WTC11 (cell line): ENCODE results near the gene RHOT2. TPM values are rescaled to one million over a fixed set of nuclear protein-coding genes. Genes with fewer than 3 reads are reported as not detected.

Experiments
- ATAC-seq: fragments of 200-7000 bp; cut with Tn5 transposase; 2 replicates; pipeline ENCODE4 v1.10.0; 2021; ENCODE audit warnings: mild to moderate bottlenecking, moderate library complexity
- CTCF ChIA-PET: fragments of 300-600 bp; sonication (Branson Sonifier 250); formaldehyde crosslinking; loops from one replicate; lab custom pipeline; 2021; ENCODE audit warnings: antibody characterized with exemption; lab: Charles Lee
- POLR2A ChIA-PET: fragments of 350-600 bp; sonication (Branson Sonifier 250); formaldehyde crosslinking; loops from one replicate; lab custom pipeline; 2021; ENCODE audit warnings: antibody characterized with exemption; lab: Charles Lee
- DNase-seq: peaks from one replicate; pipeline ENCODE4 v3.0.0; 2021; ENCODE audit warnings: low spot score
- H3K27ac Mint-ChIP-seq: 2 replicates; pipeline ENCODE4 v1.8.0; 2021; ENCODE audit warnings: mixed read lengths
- H3K27me3 Mint-ChIP-seq: 2 replicates; pipeline ENCODE4 v1.8.0; 2021; ENCODE audit warnings: low read depth, mild to moderate bottlenecking, moderate library complexity, mixed read lengths
- H3K36me3 Mint-ChIP-seq: 2 replicates; pipeline ENCODE4 v1.8.0; 2021; ENCODE audit warnings: mixed read lengths
- H3K4me1 Mint-ChIP-seq: 2 replicates; pipeline ENCODE4 v1.8.0; 2022; ENCODE audit warnings: mixed read lengths
- H3K4me3 Mint-ChIP-seq: 2 replicates; pipeline ENCODE4 v1.8.0; 2021; ENCODE audit warnings: mild to moderate bottlenecking, moderate library complexity, mixed read lengths
- H3K9me3 Mint-ChIP-seq: 2 replicates; pipeline ENCODE4 v1.8.0; 2021; ENCODE audit warnings: mixed read lengths
- AR ChIP-seq: fragments of 250-450 bp; sonication (Bioruptor Pico); IDR thresholded peaks from 2 replicates; pipeline ENCODE4 v1.9.0; 2021; ENCODE audit warnings: mild to moderate bottlenecking
- ATF3 ChIP-seq: sonication (generic); formaldehyde crosslinking; conservative IDR thresholded peaks from 2 replicates; pipeline ENCODE4 v1.8.1; 2022; ENCODE audit warnings: mild to moderate bottlenecking, missing genetic modification reagents
- ESRRA ChIP-seq: sonication (generic); formaldehyde crosslinking; IDR thresholded peaks from 2 replicates; pipeline ENCODE4 v1.8.1; 2022; ENCODE audit warnings: mild to moderate bottlenecking, missing genetic modification reagents, borderline replicate concordance
- FOXP4 ChIP-seq: sonication (generic); formaldehyde crosslinking; IDR thresholded peaks from 2 replicates; pipeline ENCODE4 v1.8.0; 2022; ENCODE audit warnings: mild to moderate bottlenecking, missing genetic modification reagents
- HMGA2 ChIP-seq: fragments of 250-450 bp; sonication (Bioruptor Pico); IDR thresholded peaks from 2 replicates; pipeline ENCODE4 v1.4.0; 2021; ENCODE audit warnings: mild to moderate bottlenecking, moderate library complexity
- IRF1 ChIP-seq: sonication (generic); formaldehyde crosslinking; IDR thresholded peaks from 2 replicates; pipeline ENCODE4 v1.8.0; 2023; ENCODE audit warnings: missing genetic modification reagents
- MYBL2 ChIP-seq: sonication (generic); formaldehyde crosslinking; IDR thresholded peaks from 2 replicates; pipeline ENCODE4 v1.8.1; 2023; ENCODE audit warnings: mild to moderate bottlenecking, moderate library complexity, missing genetic modification reagents
- NFE2L1 ChIP-seq: sonication (generic); formaldehyde crosslinking; IDR thresholded peaks from 2 replicates; pipeline ENCODE4 v1.8.1; 2023; ENCODE audit warnings: missing genetic modification reagents
- NFYB ChIP-seq: sonication (generic); formaldehyde crosslinking; conservative IDR thresholded peaks from 2 replicates; pipeline ENCODE4 v1.8.0; 2022; ENCODE audit warnings: low read depth, missing genetic modification reagents
- NR3C1 ChIP-seq: sonication (generic); formaldehyde crosslinking; conservative IDR thresholded peaks from 2 replicates; pipeline ENCODE4 v1.8.1; 2023; ENCODE audit warnings: low read depth, mild to moderate bottlenecking, missing genetic modification reagents
- PREB ChIP-seq: sonication (generic); formaldehyde crosslinking; IDR thresholded peaks from 2 replicates; pipeline ENCODE4 v1.8.1; 2022; ENCODE audit warnings: mild to moderate bottlenecking, missing genetic modification reagents, moderate library complexity, borderline replicate concordance
- RORB ChIP-seq: fragments of 250-450 bp; sonication (Bioruptor Pico); IDR thresholded peaks from 2 replicates; pipeline ENCODE4 v1.9.0; 2021; ENCODE audit warnings: mild to moderate bottlenecking
- SP1 ChIP-seq: sonication (generic); formaldehyde crosslinking; conservative IDR thresholded peaks from 2 replicates; pipeline ENCODE4 v1.8.1; 2022; ENCODE audit warnings: missing genetic modification reagents
- TCF7 ChIP-seq: sonication (generic); formaldehyde crosslinking; IDR thresholded peaks from 2 replicates; pipeline ENCODE4 v1.8.0; 2022; ENCODE audit warnings: mild to moderate bottlenecking, low read depth, missing genetic modification reagents, moderate library complexity
- USF2 ChIP-seq: sonication (generic); formaldehyde crosslinking; IDR thresholded peaks from 2 replicates; pipeline ENCODE4 v1.8.1; 2023; ENCODE audit warnings: mild to moderate bottlenecking, missing genetic modification reagents, moderate library complexity
- ZNF138 ChIP-seq: sonication (generic); formaldehyde crosslinking; conservative IDR thresholded peaks from 2 replicates; pipeline ENCODE4 v1.8.1; 2022; ENCODE audit warnings: mild to moderate bottlenecking, moderate library complexity, missing genetic modification reagents
- ZNF219 ChIP-seq: sonication (generic); formaldehyde crosslinking; IDR thresholded peaks from 2 replicates; pipeline ENCODE4 v1.8.0; 2023; ENCODE audit warnings: missing genetic modification reagents, mild to moderate bottlenecking, borderline replicate concordance
- ZNF396 ChIP-seq: fragments of 250-450 bp; sonication (Bioruptor Pico); IDR thresholded peaks from 2 replicates; pipeline ENCODE4 v1.8.0; 2021; ENCODE audit warnings: mild to moderate bottlenecking, moderate library complexity, borderline replicate concordance
- ZNF423 ChIP-seq: fragments of 250-450 bp; sonication (Bioruptor Pico); IDR thresholded peaks from 2 replicates; pipeline ENCODE4 v2.1.2; 2022; ENCODE audit warnings: mild to moderate bottlenecking, moderate library complexity
- total RNA-seq: library from RNA; stranded (reverse); gene quantifications from 3 replicates; pipeline ENCODE4 v1.2.3, GENCODE V29; 2021

RHOT2 gene
- total RNA-seq, 1 experiment from 2014 or later, result 285 TPM

- DNase-seq, result no peak
- no peak for ATAC-seq
- H3K27ac Mint-ChIP-seq, result no peak overlapping the region
- POLR2A ChIA-PET, result no interaction called here
- TF ChIP-seq ZNF423 (CRISPR knock-in tag) (no peak), NFYB (no peak), HMGA2 (no peak), ESRRA (CRISPR knock-in tag) (no peak), RORB (CRISPR knock-in tag) (no peak), SP1 (CRISPR knock-in tag) (no peak), IRF1 (CRISPR knock-in tag) (no peak), PREB (CRISPR knock-in tag) (no peak), USF2 (CRISPR knock-in tag) (no peak), NFE2L1 (CRISPR knock-in tag) (no peak), ZNF138 (no peak), NR3C1 (CRISPR knock-in tag) (no peak), ATF3 (CRISPR knock-in tag) (no peak), FOXP4 (CRISPR knock-in tag) (no peak), AR (CRISPR knock-in tag) (no peak), ZNF396 (CRISPR knock-in tag) (no peak), TCF7 (CRISPR knock-in tag) (no peak), MYBL2 (CRISPR knock-in tag) (no peak), ZNF219 (CRISPR knock-in tag) (no peak)
- TF ChIP-seq, all 79 proteins: peak for 0
- Mint-ChIP-seq H3K4me3 (no peak overlapping the region), H3K9me3 (no peaks in the 10 kb centered on the region), H3K36me3 (no peaks in the 10 kb centered on the region; the same call in 1 of the 2 replicates), H3K27me3 (peaks cover 9% of the 10 kb centered on the region), H3K4me1 (peaks cover 9% of the 10 kb centered on the region)
- CTCF ChIA-PET, result interaction anchor here (0.8 to 6.9 kb wide), 2 partner anchors 9 to 10 kb away, joined by 4 to 90 read pairs; partner anchors contain the start of gene METRN
Observed at GRCh38 chr16:723695-724094, 55.8 kb downstream of the RHOT2 start.

Other genes with a start within 250 kb of the RHOT2 start
- 37.1 to 38.6 TPM (median 37.9 TPM) in 3 replicates for gene RAB11FIP3, start 242.5 kb upstream of the RHOT2 start, total RNA-seq
- gene CAPN15, start 140.4 kb upstream of the RHOT2 start, total RNA-seq, result 89.3 to 110 TPM (median 93.8 TPM) in 3 replicates
- 0.72 to 1.1 TPM (median 0.94 TPM) in 3 replicates for gene PRR35, start 107.7 kb upstream of the RHOT2 start, total RNA-seq
- gene NHLRC4, start 101.1 kb upstream of the RHOT2 start, total RNA-seq, result 0.76 to 0.92 TPM (median 0.87 TPM) in 3 replicates
- gene PIGQ, start 98.2 kb upstream of the RHOT2 start, total RNA-seq, result 57.7 to 63.7 TPM (median 60.8 TPM) in 3 replicates
- 22.5 to 28.0 TPM (median 26.2 TPM) in 3 replicates for gene RAB40C, start 78.1 kb upstream of the RHOT2 start, total RNA-seq
- 12.3 to 18.6 TPM (median 17.3 TPM) in 3 replicates for gene WFIKKN1, start 37.1 kb upstream of the RHOT2 start, total RNA-seq
- 115 to 121 TPM (median 115 TPM) in 3 replicates for gene METTL26, start 31.8 kb upstream of the RHOT2 start, total RNA-seq
- gene MCRIP2, start 26.3 kb upstream of the RHOT2 start, total RNA-seq, result 63.3 to 76.0 TPM (median 66.7 TPM) in 3 replicates
- 66.2 to 75.8 TPM (median 69.6 TPM) in 3 replicates for gene WDR90, start 18.8 kb upstream of the RHOT2 start, total RNA-seq
- gene RHBDL1, start 7.5 kb downstream of the RHOT2 start, total RNA-seq, result 6.7 to 8.2 TPM (median 6.7 TPM) in 3 replicates
- gene STUB1, start 12.3 kb downstream of the RHOT2 start, total RNA-seq, result 79.0 to 88.2 TPM (median 85.8 TPM) in 3 replicates
- gene JMJD8, start 16.2 kb downstream of the RHOT2 start, total RNA-seq, result 59.6 to 63.4 TPM (median 61.2 TPM) in 3 replicates
- 25.5 to 28.2 TPM (median 26.3 TPM) in 3 replicates for gene WDR24, start 22.3 kb downstream of the RHOT2 start, total RNA-seq
- 22.7 to 28.6 TPM (median 27.3 TPM) in 3 replicates for gene FBXL16, start 37.7 kb downstream of the RHOT2 start, total RNA-seq
- gene METRN, start 47.0 kb downstream of the RHOT2 start, total RNA-seq, result 30.9 to 64.3 TPM (median 61.4 TPM) in 3 replicates
- gene ANTKMT, start 53.0 kb downstream of the RHOT2 start, total RNA-seq, result 40.6 to 43.1 TPM (median 43.0 TPM) in 3 replicates
- gene CCDC78, start 58.3 kb downstream of the RHOT2 start, total RNA-seq, result 19.4 to 20.8 TPM (median 20.2 TPM) in 3 replicates
- 38.4 to 41.7 TPM (median 39.4 TPM) in 3 replicates for gene HAGHL, start 59.0 kb downstream of the RHOT2 start, total RNA-seq
- 32.8 to 50.9 TPM (median 32.8 TPM) in 3 replicates for gene CIAO3, start 72.9 kb downstream of the RHOT2 start, total RNA-seq
- gene MSLN, start 92.6 kb downstream of the RHOT2 start, total RNA-seq, result 0.20 to 0.55 TPM (median 0.46 TPM) in 3 replicates
- gene RPUSD1, start 120.2 kb downstream of the RHOT2 start, total RNA-seq, result 35.0 to 45.1 TPM (median 36.6 TPM) in 3 replicates
- 177 to 183 TPM (median 181 TPM) in 3 replicates for gene CHTF18, start 120.5 kb downstream of the RHOT2 start, total RNA-seq
- gene GNG13, start 132.6 kb downstream of the RHOT2 start, total RNA-seq, result 0.34 TPM in 1 of 3 replicates, not detected in the others